Mammary epithelial cell (primary cell): Measurements from ENCODE around the gene PRELID3B.

ENCODE experiments used
- CTCF ChIP-seq, 2 donors: IDR thresholded peaks in 1 of 2; conservative IDR thresholded peaks in 1 of 2; 2 replicates each; pipeline ENCODE4 v1.5.1; 2011 to 2012; ENCODE audit warnings: inconsistent platforms in 2 of 2, low read length in 2 of 2, mild to moderate bottlenecking in 2 of 2, control low read depth in 1 of 2, low read depth in 1 of 2; ENCODE audit not compliant: insufficient read depth in 1 of 2; ENCODE audit errors: extremely low read depth in 1 of 2
- EZH2 ChIP-seq: IDR thresholded peaks from 2 replicates; pipeline ENCODE4 v1.6.1; 2012; ENCODE audit warnings: low read length, inconsistent platforms, borderline replicate concordance

DNA sequence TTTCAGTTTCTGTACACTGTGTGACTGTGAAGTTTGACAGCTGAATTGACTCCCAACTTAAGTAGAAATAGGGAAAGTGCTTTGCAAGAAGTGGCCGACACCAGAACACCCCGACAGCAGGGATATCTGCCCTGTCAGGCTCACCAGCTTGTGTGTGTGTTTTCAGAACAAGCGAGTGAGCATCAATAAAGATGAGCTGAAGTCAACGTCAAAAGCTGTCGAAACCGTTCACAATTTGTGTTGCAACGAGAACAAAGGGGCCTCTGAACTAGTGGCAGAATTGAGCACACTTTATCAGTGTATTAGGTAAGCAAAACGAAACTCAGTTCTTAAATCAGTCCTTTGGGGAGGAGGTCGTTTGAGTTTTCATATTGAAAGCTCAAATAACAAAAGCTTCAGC lies 50.9 kb downstream of the PRELID3B start:
- TF ChIP-seq CTCF (conservative IDR thresholded peaks at IDR 0.05 in 1 of 2, IDR thresholded peaks at IDR 0.05 in 1 of 2; ENCODE audit: extremely low read depth in 1 of 2, insufficient read depth in 1 of 2, low read depth in 1 of 2, low read length in 2 of 2) = no peak
- no peak for TF ChIP-seq EZH2
